HL-60 (cell line): ENCODE measurements around the gene POLRMT.

Source experiments
- DNase-seq, 2 experiments: peaks; one replicate each; pipeline ENCODE4 v3.0.0-alpha.2; 2010 to 2020; ENCODE audit warnings: low read depth in 1 of 2, low spot score in 1 of 2
- H3K27ac ChIP-seq: fragments of 250-450 bp; sonication (Bioruptor Pico); replicated peaks from 2 replicates; pipeline ENCODE4 v1.5.1; 2020; ENCODE audit warnings: mild to moderate bottlenecking, moderate library complexity
- H3K27me3 ChIP-seq: fragments of 250-450 bp; sonication (Bioruptor Pico); 2 replicates; pipeline ENCODE4 v1.5.1; 2021; ENCODE audit warnings: mild to moderate bottlenecking, moderate library complexity; ENCODE audit not compliant: insufficient read depth, poor library complexity, severe bottlenecking
- H3K4me3 ChIP-seq: replicated peaks from 2 replicates; pipeline ENCODE4 v1.5.1; 2011; ENCODE audit warnings: mild to moderate bottlenecking, control low read depth, low read length; ENCODE audit not compliant: insufficient read depth
- CTCF ChIP-seq: IDR thresholded peaks from one replicate; pipeline ENCODE4 v1.5.1; 2011; ENCODE audit warnings: low read length, control low read depth, inconsistent platforms; ENCODE audit not compliant: insufficient read depth
- GABPA ChIP-seq: IDR thresholded peaks from 2 replicates; pipeline ENCODE4 v1.6.1; 2012; ENCODE audit warnings: low read depth
- POLR2AphosphoS5 ChIP-seq: IDR thresholded peaks from 2 replicates; pipeline ENCODE4 v1.6.1; 2012; ENCODE audit warnings: low read depth
- REST ChIP-seq: IDR thresholded peaks from 2 replicates; pipeline ENCODE4 v1.6.1; 2012; ENCODE audit warnings: low read depth; ENCODE audit not compliant: insufficient replicate concordance
- SPI1 ChIP-seq: IDR thresholded peaks from 2 replicates; pipeline ENCODE4 v1.6.1; 2012; ENCODE audit warnings: low read depth, mild to moderate bottlenecking, borderline replicate concordance

POLRMT gene

GRCh38 chr19:625257-625656 is 8.1 kb downstream of the POLRMT start:
- TF ChIP-seq GABPA, result no peak
- no peak for TF ChIP-seq REST
- TF ChIP-seq SPI1, result no peak
- no peak for TF ChIP-seq POLR2AphosphoS5
- DNase-seq, result no peak

GRCh38 chr19:624433-625109 is 8.8 kb downstream of the POLRMT start:
- H3K4me3 ChIP-seq, result no peak overlapping the region
- TF ChIP-seq CTCF, result no peak
- TF ChIP-seq POLR2AphosphoS5, result no peak
- no peak for TF ChIP-seq SPI1
- no peak for TF ChIP-seq REST
- TF ChIP-seq GABPA, result no peak
- H3K27ac ChIP-seq, result no peak overlapping the region

More at GRCh38 chr19:625257-625656, 8.1 kb downstream of the POLRMT start:
- H3K27ac ChIP-seq, result no peak overlapping the region
- no peaks in the 10 kb centered on the region for H3K27me3 ChIP-seq
- H3K4me3 ChIP-seq, result no peak overlapping the region

GRCh38 chr19:623974-624373 is 9.4 kb downstream of the POLRMT start:
- H3K4me3 ChIP-seq, result no peak overlapping the region
- no peak for DNase-seq
- H3K27me3 ChIP-seq, result no peaks in the 10 kb centered on the region
- no peak for TF ChIP-seq CTCF
- no peak for TF ChIP-seq POLR2AphosphoS5
- TF ChIP-seq SPI1, result no peak
- TF ChIP-seq GABPA, result no peak
- TF ChIP-seq REST, result no peak
- no peak overlapping the region for H3K27ac ChIP-seq

More at GRCh38 chr19:624433-625109, 8.8 kb downstream of the POLRMT start:
- no peaks in the 10 kb centered on the region for H3K27me3 ChIP-seq
- no peak for DNase-seq
